Stimulated activated CD8-positive, alpha-beta memory T cell treated with anti-CD3 and anti-CD28 coated beads, Interleukin-15, amount 100 ng/mL, for 1 hour (primary cell): ENCODE results near the gene FGB.
"Not testable (repeated sequence)": the region's sequence is repeated elsewhere in the genome, so short reads cannot be mapped to it uniquely, and the experiment has no call there.

Experiments
- DNase-seq: peaks from one replicate; pipeline ENCODE4 v3.0.0-alpha.2; 2020; ENCODE audit warnings: low read depth

FGB gene

DNA sequence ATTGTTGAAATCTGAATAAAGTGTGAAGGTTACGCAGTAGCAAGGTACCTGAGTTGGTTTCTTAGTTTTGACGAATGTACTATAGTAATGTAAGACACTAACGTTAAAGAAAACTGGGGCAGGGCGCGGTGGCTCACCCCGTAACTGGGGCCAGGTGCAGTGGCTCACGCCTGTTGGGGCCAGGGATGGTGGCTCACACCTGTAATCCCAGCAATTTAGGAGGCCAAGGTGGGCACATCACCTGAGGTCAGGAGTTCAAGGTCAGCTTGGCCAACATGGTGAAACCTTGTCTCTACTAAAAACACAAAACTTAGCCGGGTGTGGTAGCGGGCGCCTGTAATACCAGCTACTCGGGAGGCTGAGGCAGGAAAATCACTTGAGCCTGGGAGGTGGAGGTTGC is 34.5 kb downstream of the FGB start:
- not testable (repeated sequence) for DNase-seq

DNA sequence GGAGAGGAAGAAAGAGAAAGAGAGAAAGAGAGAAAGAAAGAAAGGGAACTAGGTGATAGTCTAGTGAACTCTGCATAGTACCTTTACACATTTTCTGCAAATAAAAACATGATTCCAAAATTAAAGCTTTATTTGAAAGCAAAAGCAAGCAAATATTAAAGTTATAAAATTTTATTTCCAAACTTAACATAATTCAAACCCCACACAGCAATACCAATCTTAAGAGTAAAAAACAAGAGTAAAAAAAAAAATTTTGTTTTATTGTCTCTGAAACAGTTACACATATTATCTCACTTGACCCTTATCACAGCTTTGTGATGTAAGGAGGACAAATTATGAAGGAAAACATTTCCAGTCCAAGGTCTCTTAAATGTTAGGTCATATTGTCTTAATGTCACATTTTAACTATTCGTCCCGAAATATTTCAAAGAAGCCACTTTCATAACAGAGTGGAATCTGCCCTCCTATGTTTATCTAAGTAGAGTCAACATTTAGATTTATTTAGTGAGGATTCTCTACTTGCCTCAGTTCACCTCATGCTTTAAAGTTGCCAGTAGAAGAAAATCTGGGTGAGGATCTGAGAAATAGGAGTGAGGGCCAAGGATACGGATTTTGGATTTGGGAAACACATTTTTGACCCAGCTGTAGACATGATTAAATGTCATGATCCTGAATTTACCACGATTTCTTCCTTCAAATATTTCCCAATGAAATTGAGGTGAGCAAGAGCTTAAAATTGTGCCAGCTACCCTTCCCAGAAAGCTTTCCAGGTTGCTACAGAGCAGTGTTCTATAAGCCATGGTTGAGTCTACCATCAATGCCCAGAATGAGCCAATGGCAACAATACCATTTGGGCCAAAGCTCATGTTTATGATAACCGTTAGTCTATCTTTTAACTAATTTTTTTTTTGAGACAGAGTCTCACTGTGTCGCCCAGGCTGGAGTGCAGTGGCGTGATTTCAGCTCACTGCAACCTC is 35.3 kb downstream of the FGB start:
- DNase-seq: no peak

DNA sequence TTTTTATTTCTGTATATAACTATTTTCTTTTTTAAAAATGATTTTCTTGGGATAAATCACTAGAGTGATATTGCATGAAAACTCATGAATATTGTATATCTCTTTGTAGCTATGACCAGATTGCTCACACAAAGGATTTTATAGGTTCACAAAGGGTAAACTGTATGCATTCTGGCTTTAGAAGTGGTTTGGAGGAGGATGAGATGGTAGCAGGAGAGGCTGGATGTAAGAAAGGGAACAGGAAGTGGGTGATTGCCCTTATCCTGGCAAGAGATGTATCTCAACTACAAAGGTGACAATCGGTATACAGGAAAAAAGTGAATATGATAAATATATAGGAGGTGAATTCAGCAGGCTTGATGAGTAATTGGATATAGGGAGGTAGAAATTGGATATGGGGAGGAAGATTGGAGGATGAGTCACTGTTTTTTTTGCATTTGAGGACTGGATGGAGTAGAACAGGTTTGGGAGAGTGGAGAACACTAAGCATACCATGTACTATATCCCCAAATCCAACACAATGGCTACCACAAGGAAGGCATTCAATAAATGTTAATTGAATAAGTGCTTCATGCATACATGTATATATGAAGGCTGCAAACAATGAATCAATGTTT is 39.7 kb downstream of the FGB start:
- DNase-seq: no peak

DNA sequence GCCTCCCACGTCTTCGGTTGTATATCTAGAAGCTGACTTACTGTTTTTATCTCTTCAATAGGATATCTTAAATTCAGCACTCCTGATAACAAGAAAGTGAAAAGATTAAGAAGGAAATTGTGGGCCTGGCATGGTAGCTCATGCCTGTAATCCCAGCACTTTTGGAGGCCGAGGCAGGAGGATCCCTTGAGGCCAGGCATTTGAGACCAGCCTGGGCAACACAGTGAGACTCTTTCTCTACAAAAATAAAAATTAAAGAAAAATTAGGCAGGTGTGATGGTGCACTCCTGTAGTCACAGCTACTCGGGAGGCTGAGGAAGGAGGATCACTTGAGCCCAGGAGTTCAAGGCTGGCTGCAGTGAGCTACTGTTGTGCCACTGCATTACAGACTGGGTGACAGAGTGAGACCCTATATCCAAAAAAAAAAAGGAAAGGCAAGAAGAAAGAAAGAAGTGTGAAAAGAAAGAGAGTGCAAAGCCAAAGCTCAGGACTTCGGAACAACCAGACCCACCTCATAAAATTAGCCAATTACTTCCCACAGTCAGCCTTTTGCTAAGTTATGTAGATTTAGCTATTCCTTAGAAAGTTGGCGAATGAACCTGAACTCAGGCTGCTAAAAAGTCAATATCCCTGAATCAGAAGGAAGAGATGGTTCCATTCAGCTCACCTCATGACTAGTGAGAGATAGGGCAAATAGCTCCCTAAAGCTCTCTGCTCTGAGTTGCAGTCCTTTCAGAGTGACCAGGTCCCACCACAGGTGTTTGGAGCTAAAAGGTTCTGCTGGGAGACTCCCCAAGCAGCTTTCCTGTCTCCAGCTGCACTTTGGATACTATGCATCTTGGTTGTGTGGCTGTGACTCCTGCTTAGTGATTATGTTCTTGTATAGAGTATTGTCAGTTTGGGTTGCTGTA is 40.5 kb downstream of the FGB start:
- no peak for DNase-seq

DNA sequence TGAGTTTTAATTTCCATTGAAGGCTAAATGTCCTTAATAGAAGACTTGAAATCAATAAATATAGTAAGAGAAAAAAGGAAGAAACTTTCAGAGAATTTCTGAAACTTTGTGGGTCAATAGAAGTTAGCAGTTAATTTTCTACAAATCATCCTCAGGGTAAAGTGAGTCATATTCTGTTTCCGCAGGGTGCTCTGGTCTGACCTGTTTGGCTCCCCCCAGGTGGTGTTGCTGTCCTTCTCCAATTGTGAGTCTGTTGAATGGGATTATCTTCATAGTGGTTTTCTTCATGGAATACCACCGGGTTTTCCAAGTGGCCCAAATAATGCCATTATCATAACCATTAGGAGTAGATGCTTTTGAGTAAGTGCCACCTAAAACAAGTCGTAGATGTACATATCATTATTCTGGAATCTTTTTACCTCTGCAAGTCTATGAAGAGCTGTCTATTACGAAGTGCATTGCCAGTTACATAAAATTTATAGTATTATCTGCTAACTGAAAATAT is 41.9 kb downstream of the FGB start:
- DNase-seq: no peak

DNA sequence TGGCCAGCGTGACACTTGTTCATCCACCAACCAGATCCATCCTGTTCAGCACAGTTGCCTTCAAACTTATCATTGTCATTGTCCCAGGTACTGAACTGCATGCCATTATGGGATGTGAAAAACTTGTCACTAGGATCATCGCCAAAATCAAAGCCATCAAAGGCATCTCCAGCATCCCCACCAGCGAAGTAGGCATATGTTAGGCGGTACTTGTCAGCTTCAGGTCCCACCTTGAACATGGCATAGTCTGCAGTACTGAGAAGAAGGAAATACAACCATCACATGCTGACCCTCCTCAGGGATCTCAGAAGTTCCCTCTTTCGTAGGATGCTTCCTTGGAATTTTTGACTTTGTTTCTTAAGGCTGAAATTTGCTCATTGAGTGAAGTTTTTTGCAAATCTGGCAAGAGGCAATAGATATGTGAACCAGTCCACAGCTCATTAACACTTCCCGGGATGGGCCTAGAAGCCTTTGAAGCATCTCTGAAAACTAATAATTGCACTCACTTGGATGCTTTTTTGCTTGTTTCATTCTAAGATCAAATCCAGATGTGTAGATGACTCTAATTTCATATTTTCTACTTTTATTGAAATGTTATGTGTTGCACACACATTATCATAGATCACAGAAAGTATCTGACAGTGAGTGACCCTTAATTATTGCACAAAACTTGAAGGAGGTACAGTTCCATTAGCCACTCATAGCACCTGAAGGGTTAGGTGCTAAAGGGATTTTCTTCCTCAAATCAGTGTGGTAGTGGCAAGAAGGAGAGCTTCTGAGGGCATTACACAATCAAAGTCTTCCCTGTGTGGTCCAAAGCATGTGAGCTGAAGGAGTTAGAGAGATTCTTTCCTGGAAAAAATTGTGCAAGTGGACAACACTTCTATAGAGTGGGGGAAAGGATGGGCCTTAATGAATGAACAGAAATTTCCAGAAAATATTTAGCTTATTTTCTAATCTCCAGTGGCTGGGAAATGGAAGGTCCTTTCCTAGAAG is 44.2 kb downstream of the FGB start:
- no peak for DNase-seq

DNA sequence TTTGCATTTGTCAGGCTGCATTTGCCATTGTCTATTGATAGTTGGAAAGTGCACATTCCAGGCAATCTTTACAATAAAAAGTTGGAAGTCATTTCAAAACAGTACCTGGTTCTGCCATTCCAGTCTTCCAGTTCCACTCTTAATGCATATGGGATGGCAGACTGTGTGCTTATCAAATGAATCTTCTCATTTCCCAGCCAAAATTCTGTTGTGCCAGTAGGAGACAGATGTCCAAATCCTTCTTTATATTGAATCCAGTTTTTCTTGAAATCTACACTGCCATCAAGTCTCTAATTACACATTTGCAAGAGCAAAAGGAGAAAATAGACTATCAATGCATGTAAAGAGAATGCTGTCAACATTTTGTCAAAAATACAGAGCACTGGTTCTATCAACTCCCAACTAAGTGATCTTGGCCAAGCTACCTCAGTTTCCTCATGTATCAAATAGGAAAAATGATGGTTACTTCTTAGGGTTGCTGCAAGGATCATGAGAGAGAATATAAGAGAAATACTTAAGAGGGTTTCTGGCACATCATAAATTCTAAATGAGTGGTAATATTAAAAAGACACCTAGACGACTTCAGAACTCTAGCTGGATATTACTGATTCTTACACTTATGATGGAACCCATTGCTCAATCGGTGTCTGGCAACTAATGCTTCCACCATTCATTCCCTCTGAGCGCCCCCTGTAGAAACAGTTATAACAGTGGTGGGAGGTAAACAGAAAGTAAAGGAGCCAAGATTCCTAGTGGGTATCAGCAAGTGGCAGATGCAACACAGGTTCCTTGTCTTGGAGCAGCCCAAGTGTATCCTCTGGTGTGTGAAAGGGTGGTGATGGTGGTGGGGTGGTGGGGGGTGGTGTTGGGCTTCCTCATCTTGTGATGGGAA is 45.8 kb downstream of the FGB start:
- DNase-seq: no peak

DNA sequence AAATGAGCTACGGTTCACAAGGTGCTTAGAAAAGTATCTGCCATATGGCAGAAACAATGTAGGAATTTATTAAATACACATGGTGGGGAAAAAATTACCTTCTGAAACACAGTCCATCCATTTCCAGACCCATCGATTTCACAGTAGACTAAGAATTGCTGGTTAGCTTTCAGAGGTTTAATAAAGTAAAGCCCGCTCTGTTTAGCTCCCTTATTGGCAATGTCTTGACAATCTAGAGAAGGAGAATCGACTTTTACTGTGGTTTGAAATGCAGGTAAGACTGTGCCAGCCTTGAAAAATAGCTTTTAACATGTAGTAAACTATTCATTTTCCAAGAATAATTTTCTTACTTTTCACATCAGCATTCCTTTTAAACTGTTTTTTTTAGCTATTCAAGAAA is 46.7 kb downstream of the FGB start:
- DNase-seq: no peak

DNA sequence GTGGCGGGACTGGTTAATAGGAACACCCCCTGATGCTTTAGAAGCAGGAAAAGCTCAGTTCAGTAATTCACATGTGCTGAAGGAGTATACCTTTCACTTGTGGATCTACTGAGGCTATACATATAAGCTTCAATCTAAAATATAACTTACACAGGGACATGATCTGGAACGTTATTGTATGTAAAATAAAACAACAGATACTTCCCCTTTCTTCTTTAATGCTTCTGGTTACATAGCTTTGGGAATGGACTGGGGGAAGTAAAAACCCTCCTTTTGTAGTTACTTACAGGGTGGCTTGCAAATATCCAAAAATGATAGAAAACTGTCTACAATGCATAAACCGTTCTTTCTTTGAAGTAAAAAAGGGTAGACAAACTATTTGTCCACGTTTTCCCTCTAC is 47.8 kb downstream of the FGB start:
- no peak for DNase-seq

DNA sequence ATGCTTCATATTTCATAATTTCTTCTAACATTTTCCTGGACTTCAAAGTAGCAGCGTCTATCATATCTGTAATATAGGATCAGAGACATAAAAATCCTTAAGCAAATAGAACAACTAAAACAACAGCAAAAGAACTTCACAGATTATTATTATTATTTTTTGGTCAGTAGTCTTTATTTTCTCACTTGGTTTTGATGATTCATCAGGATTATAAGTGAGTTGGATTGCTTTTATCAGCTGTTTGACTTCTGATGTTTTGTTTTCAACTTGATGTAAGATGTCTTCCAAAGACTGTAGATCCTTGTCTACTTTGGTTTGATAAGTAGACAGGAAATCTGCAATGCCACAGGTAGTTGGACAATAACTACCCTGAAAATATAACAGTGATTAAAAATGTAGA is 49.0 kb downstream of the FGB start:
- no peak for DNase-seq

DNA sequence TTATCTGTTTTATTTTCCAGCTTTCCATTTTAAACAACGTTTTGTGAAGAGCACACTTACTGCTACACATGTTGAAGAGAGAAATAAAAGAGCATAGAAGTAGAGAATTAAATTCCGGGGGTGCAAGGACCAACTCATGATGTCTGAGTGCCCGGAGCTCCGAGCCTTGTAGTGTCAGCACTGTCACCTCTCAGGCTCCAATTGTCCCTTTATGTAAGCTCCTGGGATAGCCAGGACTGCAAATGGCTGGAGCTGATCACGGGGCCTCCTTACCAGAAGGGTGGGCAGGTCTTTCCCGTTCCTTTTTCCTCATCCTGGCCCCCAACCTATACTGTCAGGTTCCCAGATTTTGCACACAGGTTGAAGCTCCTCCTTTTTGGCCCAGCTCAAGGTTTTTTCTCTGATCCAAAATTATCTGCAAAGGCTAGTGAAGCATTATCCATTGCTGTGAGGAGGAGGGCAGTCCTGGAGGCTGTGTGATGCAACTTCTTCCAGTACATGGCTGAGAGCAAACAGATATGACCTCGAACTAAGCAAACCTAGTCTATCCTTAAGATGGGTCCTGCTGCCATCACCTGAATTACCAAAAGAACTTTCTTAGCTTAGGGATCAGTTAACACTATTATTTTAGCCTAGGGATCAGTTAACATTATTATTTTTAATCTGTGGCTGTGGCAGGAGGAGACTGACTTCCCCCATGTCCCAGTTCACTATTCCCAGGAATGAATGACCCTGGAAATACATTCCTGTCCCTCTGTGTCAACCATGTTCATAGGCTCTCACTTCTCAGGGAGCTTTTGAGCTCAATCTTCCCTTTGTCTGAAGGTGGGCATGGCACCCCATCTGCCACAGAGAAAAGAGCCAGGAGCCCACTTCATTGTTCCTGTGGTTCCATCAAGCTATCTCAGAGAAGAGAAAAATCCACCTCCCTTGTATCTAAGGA is 49.9 kb downstream of the FGB start, which contains the start of gene FGG:
Gene FGG, minus strand, starts transcription at position 185 of the 943 bp plus-strand sequence. Its CDS starts 47 bp downstream, at position 138.
- DNase-seq: no peak

DNA sequence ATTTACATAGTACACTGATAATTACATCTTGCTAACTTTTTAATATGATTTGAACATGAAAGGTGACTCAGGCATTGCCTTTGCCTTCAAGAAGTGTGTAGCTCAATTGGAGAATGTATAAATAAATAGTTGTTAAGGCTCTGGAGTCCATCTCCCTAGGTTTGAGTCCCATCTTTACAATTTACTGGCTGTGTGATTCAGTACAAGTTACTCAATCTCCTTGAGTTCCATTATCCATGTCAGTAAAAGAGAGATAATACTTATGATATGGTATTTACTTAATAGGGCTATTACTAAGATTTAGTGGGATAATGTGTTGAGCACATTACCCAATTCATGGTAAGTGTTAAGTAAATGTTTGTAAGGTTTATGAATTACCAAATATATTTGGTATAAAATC is 51.5 kb downstream of the FGB start:
- DNase-seq: no peak

DNA sequence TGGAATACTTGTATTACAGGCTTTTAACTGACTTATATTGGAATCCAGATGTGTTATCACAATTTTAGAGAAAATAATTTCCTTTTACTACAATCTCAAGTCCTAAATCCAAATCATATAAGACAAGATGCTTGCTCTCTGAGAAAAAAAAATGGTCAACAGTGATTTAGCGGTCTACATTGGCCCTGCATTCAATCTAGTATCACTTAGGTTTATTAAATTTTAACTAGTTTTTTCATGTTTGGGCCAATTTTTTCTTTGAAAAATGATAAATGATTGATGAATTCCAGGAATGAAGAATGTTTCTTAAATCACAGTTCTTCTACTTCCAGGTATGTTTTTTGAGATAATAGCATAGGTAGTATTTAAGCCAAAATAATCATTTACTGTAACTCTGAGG is 52.4 kb downstream of the FGB start:
- no peak for DNase-seq

DNA sequence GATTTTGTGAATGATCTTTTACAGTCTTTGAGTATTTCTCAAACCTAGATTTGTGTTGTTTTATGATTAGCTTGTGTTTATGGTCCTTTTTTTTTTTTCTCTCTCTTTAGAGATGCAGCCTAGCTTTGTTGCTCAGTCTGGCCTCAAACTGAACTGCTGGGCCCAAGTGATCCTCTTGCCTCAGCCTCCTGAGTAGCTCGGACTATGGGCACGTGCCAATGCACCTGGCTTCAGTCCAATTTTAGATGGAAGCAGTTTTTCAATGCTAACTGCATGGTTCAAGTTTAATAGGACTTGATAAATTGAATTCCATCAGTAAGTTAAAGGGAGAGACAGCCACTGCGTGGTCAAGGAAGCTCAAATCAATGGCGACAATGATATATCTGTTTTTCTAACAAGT is 53.5 kb downstream of the FGB start:
- no peak for DNase-seq

DNA sequence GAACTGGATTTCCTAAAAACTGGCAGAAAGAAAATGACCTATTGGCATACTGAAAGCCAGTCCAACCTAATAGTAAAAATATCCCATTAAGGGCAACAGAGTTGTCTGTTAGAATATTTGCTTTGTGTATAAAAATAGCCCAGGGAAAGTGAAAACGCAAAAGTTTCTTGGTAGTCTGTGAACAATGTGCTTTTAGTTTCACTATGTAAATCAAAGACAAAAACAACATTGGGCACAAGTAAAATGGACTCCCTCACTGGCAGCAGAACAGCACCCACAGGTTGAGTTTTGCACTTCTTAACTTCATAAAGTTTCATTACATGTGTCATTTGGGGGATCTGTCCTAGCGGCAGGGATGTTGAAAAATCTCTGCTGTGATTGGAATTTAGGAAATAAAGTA is 53.9 kb downstream of the FGB start:
- no peak for DNase-seq

DNA sequence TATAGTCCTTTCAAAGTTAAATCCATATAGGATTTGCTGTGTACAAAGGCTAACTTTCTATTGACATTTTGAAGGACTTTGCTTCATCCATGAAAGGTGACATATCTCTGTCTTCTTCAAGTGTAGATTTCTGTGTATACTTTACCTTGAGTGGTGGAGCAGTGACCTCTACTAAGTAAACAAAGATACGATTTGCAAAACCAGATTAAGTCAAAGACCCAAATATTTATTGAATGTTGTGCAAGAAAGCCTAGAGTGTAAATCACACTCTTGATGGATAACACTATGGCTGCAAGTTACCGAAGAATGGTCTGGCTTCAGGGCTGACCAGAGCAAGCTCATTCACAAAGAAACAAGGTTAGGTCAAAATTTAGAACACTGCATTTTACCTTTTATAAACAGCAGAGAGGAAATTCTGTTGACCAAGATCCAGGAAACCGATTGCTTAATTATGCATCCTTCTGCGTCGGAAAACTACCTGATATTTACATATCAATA is 55.1 kb downstream of the FGB start:
- DNase-seq: no peak

DNA sequence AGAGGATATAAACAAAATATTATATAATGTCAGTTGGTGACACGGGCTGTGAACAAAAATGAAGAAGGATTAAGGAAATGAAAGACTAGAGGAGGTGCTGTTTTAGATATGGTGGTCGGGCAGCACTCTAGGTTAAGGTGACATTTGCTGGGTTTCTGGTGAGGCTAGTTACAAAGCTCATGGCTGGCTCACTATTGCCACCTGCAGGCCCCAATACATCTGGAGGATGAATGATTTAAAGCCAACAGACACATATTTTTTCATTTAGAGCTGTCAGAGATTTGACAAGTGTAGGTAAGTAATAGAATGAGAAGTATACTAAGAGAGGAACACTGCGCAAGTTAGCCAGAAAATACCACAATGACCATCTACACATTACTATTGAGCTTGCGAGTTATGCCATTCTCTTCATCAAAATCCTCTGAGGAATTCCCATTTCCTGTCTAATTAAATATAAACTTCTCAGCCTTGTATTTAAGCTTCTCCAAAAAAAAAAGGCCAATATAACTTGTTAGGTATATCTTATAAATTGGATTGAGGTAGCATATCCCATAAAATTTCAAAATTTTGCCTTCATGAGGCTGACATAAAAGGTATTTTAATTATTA is 56.0 kb downstream of the FGB start:
- DNase-seq: peak; percentile 11

DNA sequence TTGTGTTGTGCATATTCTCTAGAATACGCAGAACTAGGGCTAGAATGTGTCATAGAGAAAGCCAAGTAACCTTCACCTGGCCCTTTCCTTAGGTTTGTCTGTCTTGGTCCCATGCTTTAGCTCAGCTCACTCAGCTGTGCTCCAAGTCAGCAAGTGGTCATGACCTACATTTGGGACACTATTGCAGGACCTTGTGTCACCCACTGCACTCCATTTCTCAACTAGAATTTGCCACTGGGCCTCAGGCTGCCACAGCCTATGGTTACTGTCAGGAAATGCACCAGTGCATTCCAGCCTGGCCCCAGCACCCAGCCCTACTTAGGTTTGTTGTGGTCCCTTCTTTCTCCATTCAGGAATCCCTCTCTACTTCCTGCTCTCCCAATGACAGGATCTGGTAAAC is 57.3 kb downstream of the FGB start:
- DNase-seq: no peak
